ENCODE results near the gene ACAP2. TPM values are rescaled to one million over a fixed set of nuclear protein-coding genes. Genes with fewer than 3 reads are reported as not detected.

Gene ACAP2
- total and polyA plus RNA-seq, 12 donors: 4.3 to 26.7 (median 15.0) TPM

- intact Hi-C loops (cut with DNase I): loop anchor here in 1 of 10 donors (10.0 kb wide), 2 partner anchors 92 to 772 kb away; partner anchors contain the start of gene LSG1
- no peak for ATAC-seq
- no peak overlapping the region for H3K27ac ChIP-seq
Measured at GRCh38 chr3:195447201-195447600, 4.4 kb upstream of the ACAP2 start.

GRCh38 chr3:195446359-195446758 is 3.5 kb upstream of the ACAP2 start:
- no peaks in the 10 kb centered on the region for H3K36me3 ChIP-seq
- H3K27ac ChIP-seq: no peak overlapping the region
- H3K9me3 ChIP-seq: no peaks in the 10 kb centered on the region
- no peak for ATAC-seq
- TF ChIP-seq CTCF (IDR thresholded peaks at IDR 0.05): no peak
- intact Hi-C loops (cut with DNase I): loop anchor here in 1 of 10 donors (10.0 kb wide), 2 partner anchors 92 to 772 kb away; partner anchors contain the start of gene LSG1
- no peak overlapping the region for H3K4me3 ChIP-seq
- H3K27me3 ChIP-seq: no peaks in the 10 kb centered on the region
- peaks cover 0 to 20% (median 12%) of the 10 kb centered on the region in 9 donors for H3K4me1 ChIP-seq
- DNase-seq: no peak
- 83 to 89% methylated on average over 3 of the region's 3 CpGs for WGBS, 2 donors

More at GRCh38 chr3:195447201-195447600, 4.4 kb upstream of the ACAP2 start:
- Histone ChIP-seq H3K4me1 (peaks cover 0 to 22% (median 8%) of the 10 kb centered on the region in 9 donors), H3K4me3 (no peak overlapping the region), H3K27me3 (no peaks in the 10 kb centered on the region), H3K9me3 (no peaks in the 10 kb centered on the region), H3K36me3 (no peaks in the 10 kb centered on the region)
- no peak for TF ChIP-seq CTCF (IDR thresholded peaks at IDR 0.05)
- DNase-seq: no peak
- 96 to 98% methylated on average over 6 of the region's 6 CpGs for WGBS, 2 donors

GRCh38 chr3:195445885-195446284 is 3.1 kb upstream of the ACAP2 start:
- H3K36me3 ChIP-seq: no peaks in the 10 kb centered on the region
- intact Hi-C loops (cut with DNase I): loop anchor here in 1 of 10 donors (10.0 kb wide), 2 partner anchors 91 to 771 kb away; partner anchors contain the start of gene LSG1
- H3K4me3 ChIP-seq: no peak overlapping the region
- no peaks in the 10 kb centered on the region for H3K27me3 ChIP-seq
- TF ChIP-seq CTCF (IDR thresholded peaks at IDR 0.05): no peak
- ATAC-seq (no peak), DNase-seq (no peak)
- WGBS, 2 donors: 75 to 87% methylated on average over 2 of the region's 2 CpGs
- no peak overlapping the region for H3K27ac ChIP-seq
- H3K9me3 ChIP-seq: no peaks in the 10 kb centered on the region
- peaks cover 0 to 21% (median 17%) of the 10 kb centered on the region in 9 donors for H3K4me1 ChIP-seq

GRCh38 chr3:195443391-195443989 is 670 bp upstream of the ACAP2 start:
- no peak for TF ChIP-seq CTCF (IDR thresholded peaks at IDR 0.05)
- DNase-seq (no peak), ATAC-seq (no peak)
- H3K9me3 ChIP-seq: no peaks in the 10 kb centered on the region
- 20 to 27% methylated on average over 6 of the region's 6 CpGs for WGBS, 2 donors
- no peaks in the 10 kb centered on the region for H3K36me3 ChIP-seq
- intact Hi-C loops (cut with DNase I): loop anchor here in 4 of 10 donors (5.0 to 10.0 kb wide), 5 partner anchors 79 to 769 kb away; partner anchors contain the start of genes LSG1 (in 1 of the 4) and XXYLT1 (in 1 of the 4)
- H3K4me3 ChIP-seq: peak overlapping the region in 9 of 10 donors; percentile 11 to 100 (median 48)
- peaks cover 0 to 38% (median 31%) of the 10 kb centered on the region in 9 donors for H3K4me1 ChIP-seq
- H3K27me3 ChIP-seq: no peaks in the 10 kb centered on the region
- H3K27ac ChIP-seq: peak overlapping the region in 9 of 10 donors; percentile 46 to 99 (median 74)

Data from heart right ventricle (tissue), 16 donors.